ENCODE measurements around the gene PSME3. TPM values are rescaled to one million over a fixed set of nuclear protein-coding genes. Genes with fewer than 3 reads are reported as not detected.
"Not testable (repeated sequence)": the region's sequence is repeated elsewhere in the genome, so short reads cannot be mapped to it uniquely, and the experiment has no call there.

Gene PSME3
- total and polyA plus RNA-seq, 4 experiments from 2014 or later: 65.1 to 171 (median 97.5) TPM

GRCh38 chr17:42849451-42850181, 16.4 kb downstream of the PSME3 start:
- Histone ChIP-seq H3K9me3 (ENCODE audit: control insufficient read depth in 1 of 2, low read length in 2 of 2) (no peaks in the 10 kb centered on the region), H3K4me1 (ENCODE audit: insufficient read depth, low read length) (no peaks in the 10 kb centered on the region), H3K4me3 (ENCODE audit: low read length in 2 of 2) (no peak overlapping the region), H3K27me3 (ENCODE audit: insufficient read depth, low read length) (no peaks in the 10 kb centered on the region), H3K36me3 (ENCODE audit: insufficient read depth, low read length) (no peaks in the 10 kb centered on the region), H3K27ac (ENCODE audit: low read depth, low read length) (no peak overlapping the region)
- ChIA-PET CTCF (ENCODE audit: partially characterized antibody) (no interaction called here), POLR2A (ENCODE audit: partially characterized antibody) (no interaction called here)
- H3K4me3 Mint-ChIP-seq: no peak overlapping the region
- peaks cover 0 to 8% (median 4%) of the 10 kb centered on the region in 4 donors for H3K4me1 Mint-ChIP-seq
- peak overlapping the region in 2 of 7 donors; percentile 17 to 48 for H3K27ac Mint-ChIP-seq
- peaks cover 0 to 3% of the 10 kb centered on the region in 2 donors for H3K27me3 Mint-ChIP-seq
- DNase-seq: no peak
- intact Hi-C loops (cut with micrococcal nuclease): no loop called here
- peaks cover 0 to 14% of the 10 kb centered on the region in 2 donors for H3K36me3 Mint-ChIP-seq
- H3K9me3 Mint-ChIP-seq: no peaks in the 10 kb centered on the region

DNA sequence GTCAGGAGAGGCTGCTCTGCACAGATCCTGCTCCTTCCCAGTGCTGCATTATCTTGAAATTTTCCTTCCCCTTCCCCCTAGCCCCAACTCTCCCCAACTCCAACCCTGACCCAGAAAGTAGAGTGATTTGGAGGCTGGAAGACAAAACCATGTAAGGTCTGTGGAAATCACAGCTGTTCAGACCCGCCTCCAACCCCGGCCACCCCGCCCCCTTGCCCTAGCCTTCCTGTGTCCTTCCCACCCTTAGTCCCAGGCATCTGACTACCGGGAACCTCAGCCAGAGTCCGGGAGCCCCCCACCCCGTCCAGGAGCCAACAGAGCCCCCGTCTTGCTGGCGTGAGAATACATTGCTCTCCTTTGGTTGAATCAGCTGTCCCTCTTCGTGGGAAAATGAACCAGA, 17.8 kb downstream of the PSME3 start, which contains the start of gene AOC3:
TSS of gene AOC3 (plus strand) at position 246 of the 400 bp plus-strand sequence. CDS start at position 391, 145 bp downstream.
- POLR2A ChIA-PET (ENCODE audit: partially characterized antibody): no interaction called here
- intact Hi-C loops (cut with micrococcal nuclease): no loop called here
- no peaks in the 10 kb centered on the region for H3K9me3 Mint-ChIP-seq
- Histone ChIP-seq H3K36me3 (ENCODE audit: insufficient read depth, low read length) (no peaks in the 10 kb centered on the region), H3K4me1 (ENCODE audit: insufficient read depth, low read length) (no peaks in the 10 kb centered on the region), H3K27me3 (ENCODE audit: insufficient read depth, low read length) (no peaks in the 10 kb centered on the region), H3K4me3 (ENCODE audit: low read length in 2 of 2) (no peak within 1 kb of the TSS), H3K9me3 (ENCODE audit: control insufficient read depth in 1 of 2, low read length in 2 of 2) (no peaks in the 10 kb centered on the region), H3K27ac (ENCODE audit: low read depth, low read length) (no peak within 1 kb of the TSS)
- peaks cover 0 to 4% of the 10 kb centered on the region in 2 donors for H3K36me3 Mint-ChIP-seq
- H3K27me3 Mint-ChIP-seq: peaks cover 2 to 3% of the 10 kb centered on the region in 2 donors
- no peak within 1 kb of the TSS for H3K4me3 Mint-ChIP-seq
- no peak for DNase-seq
- CTCF ChIA-PET (ENCODE audit: partially characterized antibody): no interaction called here
- no peak within 1 kb of the TSS for H3K27ac Mint-ChIP-seq
- peaks cover 0 to 2% (median 2%) of the 10 kb centered on the region in 4 donors for H3K4me1 Mint-ChIP-seq

GRCh38 chr17:42851371-42852240, 18.4 kb downstream of the PSME3 start:
- H3K9me3 Mint-ChIP-seq; H3K36me3 Mint-ChIP-seq; CTCF ChIA-PET (ENCODE audit: partially characterized antibody); H3K27me3 Mint-ChIP-seq; H3K9me3 ChIP-seq (ENCODE audit: control insufficient read depth in 1 of 2, low read length in 2 of 2); H3K27ac Mint-ChIP-seq; POLR2A ChIA-PET (ENCODE audit: partially characterized antibody); H3K4me3 Mint-ChIP-seq; H3K36me3 ChIP-seq (ENCODE audit: insufficient read depth, low read length); H3K4me3 ChIP-seq (ENCODE audit: low read length in 2 of 2); intact Hi-C loops (cut with micrococcal nuclease); DNase-seq; H3K4me1 Mint-ChIP-seq; H3K27ac ChIP-seq (ENCODE audit: low read depth, low read length); H3K27me3 ChIP-seq (ENCODE audit: insufficient read depth, low read length); H3K4me1 ChIP-seq (ENCODE audit: insufficient read depth, low read length): not testable (repeated sequence)

DNA sequence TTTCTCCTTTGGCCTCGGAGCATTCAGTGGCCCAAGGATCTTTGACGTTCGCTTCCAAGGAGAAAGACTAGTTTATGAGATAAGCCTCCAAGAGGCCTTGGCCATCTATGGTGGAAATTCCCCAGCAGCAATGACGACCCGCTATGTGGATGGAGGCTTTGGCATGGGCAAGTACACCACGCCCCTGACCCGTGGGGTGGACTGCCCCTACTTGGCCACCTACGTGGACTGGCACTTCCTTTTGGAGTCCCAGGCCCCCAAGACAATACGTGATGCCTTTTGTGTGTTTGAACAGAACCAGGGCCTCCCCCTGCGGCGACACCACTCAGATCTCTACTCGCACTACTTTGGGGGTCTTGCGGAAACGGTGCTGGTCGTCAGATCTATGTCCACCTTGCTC, 19.2 kb downstream of the PSME3 start:
- DNase-seq: no peak
- CTCF ChIA-PET (ENCODE audit: partially characterized antibody): no interaction called here
- intact Hi-C loops (cut with micrococcal nuclease): no loop called here

GRCh38 chr17:42853004-42853403, 19.8 kb downstream of the PSME3 start:
- Histone ChIP-seq H3K27ac (ENCODE audit: low read depth, low read length) (no peak overlapping the region), H3K9me3 (ENCODE audit: control insufficient read depth in 1 of 2, low read length in 2 of 2) (no peaks in the 10 kb centered on the region), H3K36me3 (ENCODE audit: insufficient read depth, low read length) (no peaks in the 10 kb centered on the region), H3K27me3 (ENCODE audit: insufficient read depth, low read length) (no peaks in the 10 kb centered on the region), H3K4me1 (ENCODE audit: insufficient read depth, low read length) (no peaks in the 10 kb centered on the region), H3K4me3 (ENCODE audit: low read length in 2 of 2) (no peak overlapping the region)
- intact Hi-C loops (cut with micrococcal nuclease): no loop called here
- Mint-ChIP-seq H3K4me1 (no peaks in the 10 kb centered on the region), H3K27ac (no peak overlapping the region), H3K9me3 (no peaks in the 10 kb centered on the region), H3K27me3 (peaks cover 3 to 5% of the 10 kb centered on the region in 2 donors), H3K36me3 (no peaks in the 10 kb centered on the region), H3K4me3 (no peak overlapping the region)
- POLR2A ChIA-PET (ENCODE audit: partially characterized antibody): no interaction called here
- DNase-seq: no peak
- CTCF ChIA-PET (ENCODE audit: partially characterized antibody): no interaction called here

More for the DNA sequence above, 19.2 kb downstream of the PSME3 start:
- no peaks in the 10 kb centered on the region for H3K4me1 ChIP-seq (ENCODE audit: insufficient read depth, low read length)
- H3K27me3 ChIP-seq (ENCODE audit: insufficient read depth, low read length): no peaks in the 10 kb centered on the region
- Mint-ChIP-seq H3K27me3 (peaks cover 3 to 5% of the 10 kb centered on the region in 2 donors), H3K9me3 (no peaks in the 10 kb centered on the region), H3K36me3 (no peaks in the 10 kb centered on the region), H3K4me1 (no peaks in the 10 kb centered on the region), H3K4me3 (no peak overlapping the region), H3K27ac (no peak overlapping the region)
- H3K36me3 ChIP-seq (ENCODE audit: insufficient read depth, low read length): no peaks in the 10 kb centered on the region
- H3K9me3 ChIP-seq (ENCODE audit: control insufficient read depth in 1 of 2, low read length in 2 of 2): no peaks in the 10 kb centered on the region
- POLR2A ChIA-PET (ENCODE audit: partially characterized antibody): no interaction called here
- no peak overlapping the region for H3K4me3 ChIP-seq (ENCODE audit: low read length in 2 of 2)
- no peak overlapping the region for H3K27ac ChIP-seq (ENCODE audit: low read depth, low read length)

DNA sequence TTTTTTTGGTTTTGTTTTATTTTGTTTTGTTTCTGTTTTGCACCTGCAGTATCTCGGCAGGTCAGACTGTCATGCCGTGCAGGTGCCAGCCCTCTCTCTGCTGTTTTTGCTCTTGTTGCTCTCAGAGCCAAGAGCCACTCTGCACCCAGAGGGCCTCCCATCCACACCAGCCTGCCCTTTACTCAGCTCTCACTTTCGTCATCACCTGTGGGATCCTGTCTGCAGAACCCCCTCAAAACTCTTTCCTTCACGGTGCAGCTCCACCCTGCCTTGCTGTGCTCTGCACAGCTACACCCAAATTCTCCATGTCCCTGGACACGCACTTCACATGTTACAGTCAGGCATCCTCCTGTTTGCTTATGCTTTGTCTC, 20.4 kb downstream of the PSME3 start:
- Histone ChIP-seq H3K4me1 (ENCODE audit: insufficient read depth, low read length) (no peaks in the 10 kb centered on the region), H3K27me3 (ENCODE audit: insufficient read depth, low read length) (no peaks in the 10 kb centered on the region), H3K27ac (ENCODE audit: low read depth, low read length) (no peak overlapping the region), H3K9me3 (ENCODE audit: control insufficient read depth in 1 of 2, low read length in 2 of 2) (no peaks in the 10 kb centered on the region), H3K36me3 (ENCODE audit: insufficient read depth, low read length) (no peaks in the 10 kb centered on the region), H3K4me3 (ENCODE audit: low read length in 2 of 2) (no peak overlapping the region)
- no peak for DNase-seq
- no peak overlapping the region for H3K4me3 Mint-ChIP-seq
- no peaks in the 10 kb centered on the region for H3K9me3 Mint-ChIP-seq
- peaks cover 4 to 5% of the 10 kb centered on the region in 2 donors for H3K27me3 Mint-ChIP-seq
- POLR2A ChIA-PET (ENCODE audit: partially characterized antibody): no interaction called here
- intact Hi-C loops (cut with micrococcal nuclease): no loop called here
- H3K4me1 Mint-ChIP-seq: no peaks in the 10 kb centered on the region
- peak overlapping the region in 1 of 7 donors; percentile 80 for H3K27ac Mint-ChIP-seq
- no peaks in the 10 kb centered on the region for H3K36me3 Mint-ChIP-seq
- CTCF ChIA-PET (ENCODE audit: partially characterized antibody): no interaction called here

DNA sequence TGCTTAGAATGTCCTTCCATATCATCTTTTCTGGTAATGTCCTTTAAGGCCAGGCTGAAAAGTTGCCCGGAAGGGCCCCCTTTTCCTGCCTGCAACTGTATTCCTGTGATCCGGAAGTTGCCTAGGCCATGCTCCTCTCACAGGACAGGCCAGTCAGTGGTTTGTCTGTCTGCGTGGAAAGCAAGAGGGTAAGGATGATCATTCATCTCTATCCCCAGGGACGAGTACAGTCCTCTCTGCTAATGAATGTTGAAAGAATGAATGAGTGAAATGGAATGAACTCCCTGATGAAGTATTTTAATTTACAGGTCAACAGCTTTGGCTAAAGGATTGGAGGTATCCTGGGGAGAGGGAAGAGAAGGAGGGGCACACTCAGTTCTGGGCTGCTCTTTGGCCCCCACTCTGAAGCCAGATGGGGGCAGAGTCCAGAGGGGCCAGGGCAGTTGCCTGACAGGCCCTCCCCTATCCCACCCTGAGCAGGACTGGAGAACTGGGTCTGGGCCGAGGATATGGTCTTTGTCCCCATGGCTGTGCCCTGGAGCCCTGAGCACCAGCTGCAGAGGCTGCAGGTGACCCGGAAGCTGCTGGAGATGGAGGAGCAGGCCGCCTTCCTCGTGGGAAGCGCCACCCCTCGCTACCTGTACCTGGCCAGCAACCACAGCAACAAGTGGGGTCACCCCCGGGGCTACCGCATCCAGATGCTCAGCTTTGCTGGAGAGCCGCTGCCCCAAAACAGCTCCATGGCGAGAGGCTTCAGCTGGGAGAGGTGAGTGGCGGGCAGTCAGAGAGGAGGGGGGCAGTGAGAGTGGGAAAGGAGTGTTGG, 21.0 kb downstream of the PSME3 start:
- CTCF ChIA-PET (ENCODE audit: partially characterized antibody): no interaction called here
- POLR2A ChIA-PET (ENCODE audit: partially characterized antibody): interaction anchor here (0.6 kb wide), 1 partner anchor 8 kb away, joined by 3 read pairs; no protein-coding TSS in a partner anchor
- H3K36me3 ChIP-seq (ENCODE audit: insufficient read depth, low read length): no peaks in the 10 kb centered on the region

More for the DNA sequence above, 21.0 kb downstream of the PSME3 start:
- Mint-ChIP-seq H3K27me3 (peaks cover 4 to 5% of the 10 kb centered on the region in 2 donors), H3K27ac (peak overlapping the region in 1 of 7 donors; percentile 80), H3K36me3 (no peaks in the 10 kb centered on the region), H3K9me3 (no peaks in the 10 kb centered on the region), H3K4me3 (no peak overlapping the region), H3K4me1 (no peaks in the 10 kb centered on the region)
- no peaks in the 10 kb centered on the region for H3K4me1 ChIP-seq (ENCODE audit: insufficient read depth, low read length)
- H3K27ac ChIP-seq (ENCODE audit: low read depth, low read length): no peak overlapping the region
- H3K4me3 ChIP-seq (ENCODE audit: low read length in 2 of 2): no peak overlapping the region
- H3K9me3 ChIP-seq (ENCODE audit: control insufficient read depth in 1 of 2, low read length in 2 of 2): no peaks in the 10 kb centered on the region
- no peak for DNase-seq
- intact Hi-C loops (cut with micrococcal nuclease): no loop called here
- no peaks in the 10 kb centered on the region for H3K27me3 ChIP-seq (ENCODE audit: insufficient read depth, low read length)

All from CD4-positive, alpha-beta memory T cell (primary cell).